Measurements from ENCODE around the gene KIF26B.

DNA sequence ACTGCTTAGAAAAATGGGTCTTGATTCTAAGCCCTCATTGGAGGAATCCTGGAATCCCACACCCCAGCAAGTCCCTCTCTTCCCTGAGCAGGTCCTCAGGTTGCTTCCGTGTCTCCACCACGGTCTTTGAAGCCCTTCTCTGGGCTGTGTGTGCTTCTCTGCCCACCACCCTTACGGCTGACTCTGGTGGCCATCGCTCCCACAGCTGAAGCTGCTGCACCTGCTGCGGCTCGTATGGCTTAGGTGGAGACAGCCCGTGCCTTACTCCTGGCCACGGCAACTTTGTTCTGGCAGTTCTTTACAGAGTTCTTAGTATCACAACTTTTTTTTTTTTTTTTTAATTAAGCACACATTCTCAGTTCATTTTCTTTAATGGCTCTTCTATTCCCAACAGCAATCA lies 10.9 kb upstream of the KIF26B start:
- TF ChIP-seq CTCF (IDR thresholded peaks at IDR 0.05; ENCODE audit: insufficient read depth, low read length, poor library complexity, severe bottlenecking) (no peak), EZH2phosphoT487 (conservative IDR thresholded peaks at IDR 0.05; ENCODE audit: low read length) (no peak)

Data from SU-DHL-6 (cell line).